PC-9 (cell line): ENCODE measurements around the gene STXBP5.

Source experiments
- EZH2 ChIP-seq: fragments of 200-600 bp; sonication (generic); IDR thresholded peaks from 2 replicates; pipeline ENCODE4 v1.8.0; 2017; ENCODE audit warnings: antibody characterized with exemption, low read depth
- TF ChIP-seq, protein P1 (sequence below): fragments of 200-600 bp; sonication (generic); conservative IDR thresholded peaks from 2 replicates; pipeline ENCODE4 v1.6.1; 2017; ENCODE audit warnings: mixed run types, antibody characterized with exemption, mild to moderate bottlenecking, moderate library complexity

DNA sequence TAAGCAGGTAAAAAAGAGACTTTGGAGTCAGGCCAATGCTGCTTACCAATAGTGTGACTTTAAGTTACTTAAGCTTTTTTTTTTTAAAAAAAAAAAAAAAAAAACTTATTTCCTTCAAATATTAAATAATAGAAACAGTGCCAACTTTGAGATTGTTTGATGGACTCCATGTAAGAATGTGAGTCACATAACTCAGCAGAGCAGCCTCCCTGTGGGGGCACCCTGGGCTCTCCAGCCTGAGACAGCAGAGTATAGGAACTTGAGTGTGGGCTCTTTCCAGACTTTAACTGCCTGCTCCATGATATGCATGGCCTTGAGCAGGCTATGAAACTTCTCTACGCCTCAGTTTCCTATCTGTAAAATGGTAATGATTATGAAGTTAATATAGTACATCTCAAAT lies 190.9 kb downstream of the STXBP5 start:
- TF ChIP-seq, protein P1, sequence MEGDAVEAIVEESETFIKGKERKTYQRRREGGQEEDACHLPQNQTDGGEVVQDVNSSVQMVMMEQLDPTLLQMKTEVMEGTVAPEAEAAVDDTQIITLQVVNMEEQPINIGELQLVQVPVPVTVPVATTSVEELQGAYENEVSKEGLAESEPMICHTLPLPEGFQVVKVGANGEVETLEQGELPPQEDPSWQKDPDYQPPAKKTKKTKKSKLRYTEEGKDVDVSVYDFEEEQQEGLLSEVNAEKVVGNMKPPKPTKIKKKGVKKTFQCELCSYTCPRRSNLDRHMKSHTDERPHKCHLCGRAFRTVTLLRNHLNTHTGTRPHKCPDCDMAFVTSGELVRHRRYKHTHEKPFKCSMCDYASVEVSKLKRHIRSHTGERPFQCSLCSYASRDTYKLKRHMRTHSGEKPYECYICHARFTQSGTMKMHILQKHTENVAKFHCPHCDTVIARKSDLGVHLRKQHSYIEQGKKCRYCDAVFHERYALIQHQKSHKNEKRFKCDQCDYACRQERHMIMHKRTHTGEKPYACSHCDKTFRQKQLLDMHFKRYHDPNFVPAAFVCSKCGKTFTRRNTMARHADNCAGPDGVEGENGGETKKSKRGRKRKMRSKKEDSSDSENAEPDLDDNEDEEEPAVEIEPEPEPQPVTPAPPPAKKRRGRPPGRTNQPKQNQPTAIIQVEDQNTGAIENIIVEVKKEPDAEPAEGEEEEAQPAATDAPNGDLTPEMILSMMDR = no peak
- no peak for TF ChIP-seq EZH2
